HepG2 (cell line): ENCODE results near the gene HLCS. TPM values are rescaled to one million over a fixed set of nuclear protein-coding genes. Genes with fewer than 3 reads are reported as not detected.

ENCODE experiments used
- ATF6 ChIP-seq: sonication (generic); formaldehyde crosslinking; conservative IDR thresholded peaks from 2 replicates; pipeline ENCODE4 v1.4.0; 2020; ENCODE audit warnings: missing genetic modification reagents
- JUNB ChIP-seq: sonication (generic); formaldehyde crosslinking; IDR thresholded peaks from 2 replicates; pipeline ENCODE4 v1.8.0; 2022; ENCODE audit warnings: missing genetic modification reagents, mild to moderate bottlenecking, borderline replicate concordance
- POLR2A ChIP-seq, 2 experiments: IDR thresholded peaks; 2 replicates each; pipeline ENCODE4 v1.6.1; 2011; ENCODE audit warnings: low read depth in 2 of 2, low read length in 2 of 2, mild to moderate bottlenecking in 1 of 2, moderate library complexity in 1 of 2; ENCODE audit not compliant: insufficient read depth in 1 of 2
- SNAI1 ChIP-seq: sonication (generic); formaldehyde crosslinking; IDR thresholded peaks from 2 replicates; pipeline ENCODE4 v1.5.0; 2020; ENCODE audit warnings: mild to moderate bottlenecking, missing genetic modification reagents, borderline replicate concordance
- TBP ChIP-seq: sonication (generic); formaldehyde crosslinking; IDR thresholded peaks from 2 replicates; pipeline ENCODE4 v1.5.0; 2020; ENCODE audit warnings: missing genetic modification reagents
- TFE3 ChIP-seq: IDR thresholded peaks from 2 replicates; pipeline ENCODE4 v1.6.1; 2016
- ZFP62 ChIP-seq: sonication (generic); formaldehyde crosslinking; IDR thresholded peaks from 2 replicates; pipeline ENCODE4 v1.4.0; 2020; ENCODE audit warnings: missing genetic modification reagents
- ZNF143 ChIP-seq: sonication (generic); formaldehyde crosslinking; IDR thresholded peaks from 2 replicates; pipeline ENCODE4 v1.4.0; 2020; ENCODE audit warnings: missing genetic modification reagents
- ZNF263 ChIP-seq: sonication (generic); formaldehyde crosslinking; IDR thresholded peaks from 2 replicates; pipeline ENCODE4 v1.4.0; 2020; ENCODE audit warnings: missing genetic modification reagents
- ZNF296 ChIP-seq: sonication (generic); formaldehyde crosslinking; conservative IDR thresholded peaks from 2 replicates; pipeline ENCODE4 v1.5.0; 2020; ENCODE audit warnings: mild to moderate bottlenecking, missing genetic modification reagents
- ZNF44 ChIP-seq: sonication (generic); formaldehyde crosslinking; IDR thresholded peaks from 2 replicates; pipeline ENCODE4 v1.5.1; 2020; ENCODE audit warnings: mild to moderate bottlenecking, missing genetic modification reagents
- ZNF446 ChIP-seq: sonication (generic); formaldehyde crosslinking; IDR thresholded peaks from 2 replicates; pipeline ENCODE4 v1.5.0; 2020; ENCODE audit warnings: mild to moderate bottlenecking, missing genetic modification reagents
- ZNF569 ChIP-seq: sonication (generic); formaldehyde crosslinking; IDR thresholded peaks from 2 replicates; pipeline ENCODE4 v1.5.0; 2020; ENCODE audit warnings: mild to moderate bottlenecking, missing genetic modification reagents, moderate library complexity, borderline replicate concordance
- ZNF616 ChIP-seq: sonication (generic); formaldehyde crosslinking; IDR thresholded peaks from 2 replicates; pipeline ENCODE4 v1.5.0; 2020; ENCODE audit warnings: low read depth, mild to moderate bottlenecking, missing genetic modification reagents
- ZNF768 ChIP-seq: sonication (generic); formaldehyde crosslinking; IDR thresholded peaks from 2 replicates; pipeline ENCODE4 v1.4.0; 2020; ENCODE audit warnings: missing genetic modification reagents
- ZNF891 ChIP-seq: sonication (generic); formaldehyde crosslinking; IDR thresholded peaks from 2 replicates; pipeline ENCODE4 v1.5.0; 2020; ENCODE audit warnings: mild to moderate bottlenecking, missing genetic modification reagents
- polyA plus RNA-seq, 8 experiments: library from polyadenylated mRNA; depleted of rRNA in 3 of 8; stranded (reverse) in 7 of 8; unstranded in 1 of 8; fragments of >200 nt; fragmentation: Illumina TruSeq in 4 of 8; extraction: Trizol in 4 of 8; gene quantifications; 2 replicates each; pipeline versions ENCODE4 v1.2.1 to v1.2.3, GENCODE V29; 2011 to 2016; ENCODE audit warnings: low read depth in 4 of 8, missing spikeins in 1 of 8, mixed read lengths in 1 of 8; ENCODE audit not compliant: insufficient read depth in 1 of 8
- total RNA-seq, 5 experiments: library from RNA; depleted of rRNA; stranded (reverse); fragments of >200 nt; fragmentation: Illumina TruSeq; extraction: Trizol; gene quantifications; 2 replicates each; pipeline ENCODE4 v1.2.3, GENCODE V29; 2016; ENCODE audit warnings: low read depth in 1 of 5
- TF ChIP-seq, protein P1 (sequence below): sonication (generic); formaldehyde crosslinking; IDR thresholded peaks from 2 replicates; pipeline ENCODE4 v1.4.0; 2020; ENCODE audit warnings: missing genetic modification reagents
- TF ChIP-seq, protein P2 (sequence below): IDR thresholded peaks from 2 replicates; pipeline ENCODE4 v1.6.1; 2016; ENCODE audit warnings: missing genetic modification reagents, missing compliant biosample characterization
- TF ChIP-seq, protein P3 (sequence below): sonication (generic); formaldehyde crosslinking; IDR thresholded peaks from 2 replicates; pipeline ENCODE4 v1.5.1; 2020; ENCODE audit warnings: mild to moderate bottlenecking, missing genetic modification reagents, borderline replicate concordance
- TF ChIP-seq, protein P4 (sequence below): sonication (generic); formaldehyde crosslinking; IDR thresholded peaks from 2 replicates; pipeline ENCODE4 v1.4.0; 2020; ENCODE audit warnings: missing genetic modification reagents; ENCODE audit errors: not compliant biosample characterization
- TF ChIP-seq, protein P5 (sequence below): IDR thresholded peaks from 2 replicates; pipeline ENCODE4 v1.6.1; 2016; ENCODE audit warnings: control low read depth

Gene HLCS
- total and polyA plus RNA-seq, 2 of the 13 experiments (the other 11 are each of a cell fraction or from before 2014, with no cell fraction given) = 7.9 to 12.3 TPM

DNA sequence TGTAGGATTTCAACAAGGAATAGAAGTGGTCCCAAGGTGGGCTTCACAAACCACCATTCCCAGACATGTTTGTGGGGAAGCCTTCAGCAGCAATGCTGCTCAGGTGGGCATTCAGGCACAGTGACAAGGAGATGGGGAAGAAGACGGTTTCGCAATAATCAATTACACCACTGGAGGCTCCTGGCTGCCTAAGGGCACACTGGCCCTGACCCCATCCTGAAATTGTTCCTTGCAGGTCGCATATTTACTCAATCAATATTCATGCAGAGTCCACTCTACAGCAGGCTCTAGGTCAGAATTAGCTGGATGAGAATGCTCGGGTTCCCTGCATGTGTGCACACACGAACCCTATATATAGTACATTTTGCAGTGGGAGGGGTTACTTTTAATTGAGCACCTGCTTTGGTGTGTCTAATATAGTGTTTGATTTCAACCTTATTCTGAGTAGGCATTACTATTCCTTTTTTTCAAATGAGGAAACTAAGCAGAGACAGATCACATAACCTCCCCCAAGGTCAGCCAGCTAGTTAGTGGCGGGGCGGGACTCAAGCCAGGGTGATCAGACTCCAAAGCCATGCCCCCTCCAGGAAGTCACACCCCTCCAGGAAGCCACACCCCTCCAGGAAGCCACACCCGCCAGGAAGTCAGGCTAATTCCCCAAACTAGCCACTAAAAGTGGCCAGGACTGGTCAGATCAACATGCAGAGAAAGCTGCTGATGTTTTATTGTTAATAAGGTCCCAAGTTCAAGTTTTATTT, 106.5 kb downstream of the HLCS start (continued):
- TF ChIP-seq, protein P1, sequence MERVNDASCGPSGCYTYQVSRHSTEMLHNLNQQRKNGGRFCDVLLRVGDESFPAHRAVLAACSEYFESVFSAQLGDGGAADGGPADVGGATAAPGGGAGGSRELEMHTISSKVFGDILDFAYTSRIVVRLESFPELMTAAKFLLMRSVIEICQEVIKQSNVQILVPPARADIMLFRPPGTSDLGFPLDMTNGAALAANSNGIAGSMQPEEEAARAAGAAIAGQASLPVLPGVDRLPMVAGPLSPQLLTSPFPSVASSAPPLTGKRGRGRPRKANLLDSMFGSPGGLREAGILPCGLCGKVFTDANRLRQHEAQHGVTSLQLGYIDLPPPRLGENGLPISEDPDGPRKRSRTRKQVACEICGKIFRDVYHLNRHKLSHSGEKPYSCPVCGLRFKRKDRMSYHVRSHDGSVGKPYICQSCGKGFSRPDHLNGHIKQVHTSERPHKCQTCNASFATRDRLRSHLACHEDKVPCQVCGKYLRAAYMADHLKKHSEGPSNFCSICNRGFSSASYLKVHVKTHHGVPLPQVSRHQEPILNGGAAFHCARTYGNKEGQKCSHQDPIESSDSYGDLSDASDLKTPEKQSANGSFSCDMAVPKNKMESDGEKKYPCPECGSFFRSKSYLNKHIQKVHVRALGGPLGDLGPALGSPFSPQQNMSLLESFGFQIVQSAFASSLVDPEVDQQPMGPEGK (CRISPR knock-in tag) = no peak; the same call in none of the 2 replicates
- no peak for TF ChIP-seq ZNF263 (CRISPR knock-in tag)
- no peak for TF ChIP-seq ZNF569
- TF ChIP-seq ZNF44 (CRISPR knock-in tag) = no peak
- TF ChIP-seq ZNF891 (CRISPR knock-in tag) = no peak
- no peak for TF ChIP-seq SNAI1
- no peak for TF ChIP-seq ZNF616
- TF ChIP-seq ZNF143 (CRISPR knock-in tag) = no peak
- TF ChIP-seq, protein P2, sequence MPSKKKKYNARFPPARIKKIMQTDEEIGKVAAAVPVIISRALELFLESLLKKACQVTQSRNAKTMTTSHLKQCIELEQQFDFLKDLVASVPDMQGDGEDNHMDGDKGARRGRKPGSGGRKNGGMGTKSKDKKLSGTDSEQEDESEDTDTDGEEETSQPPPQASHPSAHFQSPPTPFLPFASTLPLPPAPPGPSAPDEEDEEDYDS (CRISPR knock-in tag) = no peak; the same call in 1 of the 2 replicates
- TF ChIP-seq ZNF446 = no peak
- TF ChIP-seq TBP (CRISPR knock-in tag) = no peak
- TF ChIP-seq, protein P3, sequence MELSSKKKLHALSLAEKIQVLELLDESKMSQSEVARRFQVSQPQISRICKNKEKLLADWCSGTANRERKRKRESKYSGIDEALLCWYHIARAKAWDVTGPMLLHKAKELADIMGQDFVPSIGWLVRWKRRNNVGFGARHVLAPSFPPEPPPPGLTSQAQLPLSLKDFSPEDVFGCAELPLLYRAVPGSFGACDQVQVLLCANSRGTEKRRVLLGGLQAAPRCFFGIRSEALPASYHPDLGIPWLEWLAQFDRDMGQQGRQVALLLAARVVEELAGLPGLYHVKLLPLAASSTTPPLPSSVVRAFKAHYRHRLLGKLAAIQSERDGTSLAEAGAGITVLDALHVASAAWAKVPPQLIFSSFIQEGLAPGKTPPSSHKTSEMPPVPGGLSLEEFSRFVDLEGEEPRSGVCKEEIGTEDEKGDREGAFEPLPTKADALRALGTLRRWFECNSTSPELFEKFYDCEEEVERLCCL (CRISPR knock-in tag) = no peak
- no peak for TF ChIP-seq ZFP62 (CRISPR knock-in tag)
- no peak for TF ChIP-seq ATF6 (CRISPR knock-in tag)
- TF ChIP-seq ZNF768 = no peak
- TF ChIP-seq, protein P4, sequence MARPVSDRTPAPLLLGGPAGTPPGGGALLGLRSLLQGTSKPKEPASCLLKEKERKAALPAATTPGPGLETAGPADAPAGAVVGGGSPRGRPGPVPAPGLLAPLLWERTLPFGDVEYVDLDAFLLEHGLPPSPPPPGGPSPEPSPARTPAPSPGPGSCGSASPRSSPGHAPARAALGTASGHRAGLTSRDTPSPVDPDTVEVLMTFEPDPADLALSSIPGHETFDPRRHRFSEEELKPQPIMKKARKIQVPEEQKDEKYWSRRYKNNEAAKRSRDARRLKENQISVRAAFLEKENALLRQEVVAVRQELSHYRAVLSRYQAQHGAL (CRISPR knock-in tag) = no peak
- no peak; the same call in none of the 2 replicates for TF ChIP-seq TFE3
- TF ChIP-seq JUNB = no peak
- TF ChIP-seq ZNF296 (CRISPR knock-in tag) = no peak
- TF ChIP-seq, protein P5, sequence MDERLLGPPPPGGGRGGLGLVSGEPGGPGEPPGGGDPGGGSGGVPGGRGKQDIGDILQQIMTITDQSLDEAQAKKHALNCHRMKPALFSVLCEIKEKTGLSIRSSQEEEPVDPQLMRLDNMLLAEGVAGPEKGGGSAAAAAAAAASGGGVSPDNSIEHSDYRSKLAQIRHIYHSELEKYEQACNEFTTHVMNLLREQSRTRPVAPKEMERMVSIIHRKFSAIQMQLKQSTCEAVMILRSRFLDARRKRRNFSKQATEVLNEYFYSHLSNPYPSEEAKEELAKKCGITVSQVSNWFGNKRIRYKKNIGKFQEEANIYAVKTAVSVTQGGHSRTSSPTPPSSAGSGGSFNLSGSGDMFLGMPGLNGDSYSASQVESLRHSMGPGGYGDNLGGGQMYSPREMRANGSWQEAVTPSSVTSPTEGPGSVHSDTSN (CRISPR knock-in tag) = no peak
- peak in 1 of 2 experiments; percentile 62; a peak in 2 of 4 replicates for TF ChIP-seq POLR2A (IDR thresholded peaks at IDR 0.05; ENCODE audit: insufficient read depth in 1 of 2, low read depth in 2 of 2, low read length in 2 of 2)
